CD4-positive, CD25-positive, alpha-beta regulatory T cell (primary cell): ENCODE data around the gene MT1B. TPM values are rescaled to one million over a fixed set of nuclear protein-coding genes. Genes with fewer than 3 reads are reported as not detected.

Source experiments
- ATAC-seq, 2 donors: fragments of 150-1000 bp; cut with Tn5 transposase; one replicate each; pipeline ENCODE4 v1.10.0; 2021; ENCODE audit warnings: low read depth in 2 of 2, moderate number of reproducible peaks in 2 of 2, moderate library complexity in 1 of 2
- DNase-seq, 3 donors: peaks; one replicate each; pipeline versions ENCODE4 v3.0.0 to v3.0.0-alpha.2; 2012 to 2022; ENCODE audit warnings: mixed read lengths in 1 of 3
- H3K27ac ChIP-seq: one replicate; pipeline ENCODE4 v1.7.0; 2013; ENCODE audit warnings: mild to moderate bottlenecking, low read length; ENCODE audit not compliant: insufficient read depth, poor library complexity, severe bottlenecking
- H3K27me3 ChIP-seq: one replicate; pipeline ENCODE4 v1.7.0; 2013; ENCODE audit warnings: low read length; ENCODE audit not compliant: control insufficient read depth, insufficient read depth
- H3K36me3 ChIP-seq: one replicate; pipeline ENCODE4 v1.7.0; 2013; ENCODE audit warnings: mild to moderate bottlenecking, low read length, moderate library complexity; ENCODE audit not compliant: control insufficient read depth, insufficient read depth
- H3K4me1 ChIP-seq: 2 replicates; pipeline ENCODE4 v1.7.0; 2013; ENCODE audit warnings: mild to moderate bottlenecking, low read length; ENCODE audit not compliant: insufficient read depth, control insufficient read depth, poor library complexity, severe bottlenecking
- H3K4me3 ChIP-seq: one replicate; pipeline ENCODE4 v1.7.0; 2013; ENCODE audit warnings: low read depth, mild to moderate bottlenecking, low read length, moderate library complexity
- H3K9me3 ChIP-seq, 2 experiments: 1 replicate in 1 of 2; 2 replicates in 1 of 2; pipeline ENCODE4 v1.7.0; 2013; ENCODE audit warnings: low read length in 2 of 2, mild to moderate bottlenecking in 1 of 2, moderate library complexity in 1 of 2; ENCODE audit not compliant: control insufficient read depth in 2 of 2
- H3K27ac Mint-ChIP-seq, 3 donors: one replicate each; pipeline ENCODE4 v1.8.0; 2020 to 2022; ENCODE audit warnings: mild to moderate bottlenecking in 3 of 3, mixed read lengths in 3 of 3, moderate library complexity in 2 of 3
- H3K27me3 Mint-ChIP-seq: one replicate; pipeline ENCODE4 v1.8.0; 2022; ENCODE audit warnings: mild to moderate bottlenecking, mixed read lengths
- H3K36me3 Mint-ChIP-seq: one replicate; pipeline ENCODE4 v1.8.0; 2020; ENCODE audit warnings: mixed read lengths
- H3K4me1 Mint-ChIP-seq, 4 donors: one replicate each; pipeline ENCODE4 v1.8.0; 2020 to 2022; ENCODE audit warnings: mixed read lengths in 4 of 4, mild to moderate bottlenecking in 1 of 4
- H3K4me3 Mint-ChIP-seq, 4 donors: one replicate each; pipeline ENCODE4 v1.8.0; 2020 to 2022; ENCODE audit warnings: mild to moderate bottlenecking in 4 of 4, mixed read lengths in 4 of 4, moderate library complexity in 3 of 4
- H3K9me3 Mint-ChIP-seq, 7 donors: one replicate each; pipeline ENCODE4 v1.8.0; 2020 to 2022; ENCODE audit warnings: mixed read lengths in 7 of 7, mild to moderate bottlenecking in 3 of 7, moderate library complexity in 2 of 7
- polyA plus RNA-seq, 4 donors: library from polyadenylated mRNA; unstranded; fragments of 300-500 nt; fragmentation: Illumina TruSeq; gene quantifications; one replicate each; pipeline ENCODE4 v1.2.3, GENCODE V29; 2021
- total RNA-seq: library from RNA; stranded (reverse); gene quantifications from one replicate; pipeline ENCODE4 v1.2.3, GENCODE V29; 2022

MT1B gene
- total and polyA plus RNA-seq, 5 donors from 2014 or later = not detected

DNA sequence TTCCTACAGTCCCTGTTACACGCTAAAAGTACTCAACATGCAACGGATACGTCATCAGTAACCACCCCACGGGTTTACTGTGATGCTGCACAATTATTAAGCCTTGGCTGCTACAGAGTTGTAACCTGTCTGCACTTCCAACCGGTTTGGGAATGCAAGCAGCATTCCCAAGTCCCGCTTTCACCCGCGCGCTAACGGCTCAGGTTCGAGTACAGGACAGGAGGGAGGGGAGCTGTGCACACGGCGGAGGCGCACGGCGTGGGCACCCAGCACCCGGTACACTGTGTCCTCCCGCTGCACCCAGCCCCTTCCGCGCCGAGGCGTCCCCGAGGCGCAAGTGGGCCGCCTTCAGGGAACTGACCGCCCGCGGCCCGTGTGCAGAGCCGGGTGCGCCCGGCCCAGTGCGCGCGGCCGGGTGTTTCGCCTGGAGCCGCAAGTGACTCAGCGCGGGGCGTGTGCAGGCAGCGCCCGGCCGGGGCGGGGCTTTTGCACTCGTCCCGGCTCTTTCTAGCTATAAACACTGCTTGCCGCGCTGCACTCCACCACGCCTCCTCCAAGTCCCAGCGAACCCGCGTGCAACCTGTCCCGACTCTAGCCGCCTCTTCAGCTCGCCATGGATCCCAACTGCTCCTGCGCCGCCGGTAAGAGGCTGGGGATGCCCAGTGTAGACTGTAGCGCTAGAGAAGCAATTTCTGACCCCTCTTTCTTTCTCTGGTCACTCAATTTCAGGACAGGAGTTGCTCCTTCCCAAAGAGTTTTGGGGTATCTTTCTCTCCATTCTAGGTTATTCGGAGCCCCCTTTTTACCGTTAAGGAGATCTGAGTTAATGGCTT lies 43.4 kb upstream of the MT1B start, which contains the start of gene MT2A:
Gene MT2A, plus strand, starts transcription at position 542 of the 833 bp plus-strand sequence. Its CDS starts 72 bp downstream, at position 614.
- H3K4me3 ChIP-seq = peak within 1 kb of the TSS; percentile 95
- ATAC-seq (peak; percentile 90 to 91), DNase-seq (peak; percentile 80 to 95 (median 82))
- H3K27me3 ChIP-seq = no peaks in the 10 kb centered on the region
- peaks cover 14 to 44% (median 38%) of the 10 kb centered on the region in 4 donors for H3K4me1 Mint-ChIP-seq
- peak within 1 kb of the TSS; percentile 88 for H3K27ac ChIP-seq
- H3K4me1 ChIP-seq = peaks cover 41% of the 10 kb centered on the region
- no peaks in the 10 kb centered on the region for H3K36me3 ChIP-seq
- no peaks in the 10 kb centered on the region for H3K9me3 ChIP-seq
- no peaks in the 10 kb centered on the region for H3K36me3 Mint-ChIP-seq
- H3K9me3 Mint-ChIP-seq = no peaks in the 10 kb centered on the region
- H3K4me3 Mint-ChIP-seq = peak within 1 kb of the TSS; percentile 92 to 99 (median 98)
- H3K27ac Mint-ChIP-seq = peak within 1 kb of the TSS; percentile 89 to 97 (median 96)
- H3K27me3 Mint-ChIP-seq = no peaks in the 10 kb centered on the region

DNA sequence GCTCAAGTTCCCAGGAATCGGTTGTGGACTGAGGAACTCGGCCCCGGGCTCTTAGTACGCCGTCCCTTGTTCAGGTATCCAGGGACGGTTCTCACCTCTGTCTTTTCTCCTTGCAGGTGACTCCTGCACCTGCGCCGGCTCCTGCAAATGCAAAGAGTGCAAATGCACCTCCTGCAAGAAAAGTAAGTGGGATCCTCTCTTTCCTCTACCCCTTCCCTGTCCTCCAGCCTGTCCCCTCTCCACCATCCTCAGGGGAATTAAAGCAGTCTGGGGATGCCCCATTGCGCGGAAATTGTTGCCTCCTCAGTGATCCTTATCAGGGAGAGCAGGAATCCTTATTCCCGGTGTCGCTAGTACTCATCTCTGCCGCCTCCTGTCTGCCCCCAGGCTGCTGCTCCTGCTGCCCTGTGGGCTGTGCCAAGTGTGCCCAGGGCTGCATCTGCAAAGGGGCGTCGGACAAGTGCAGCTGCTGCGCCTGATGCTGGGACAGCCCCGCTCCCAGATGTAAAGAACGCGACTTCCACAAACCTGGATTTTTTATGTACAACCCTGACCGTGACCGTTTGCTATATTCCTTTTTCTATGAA lies 42.7 kb upstream of the MT1B start:
- Histone ChIP-seq H3K27me3 (no peaks in the 10 kb centered on the region), H3K4me1 (peaks cover 41% of the 10 kb centered on the region), H3K4me3 (peak overlapping the region; percentile 95), H3K36me3 (no peaks in the 10 kb centered on the region), H3K9me3 (no peaks in the 10 kb centered on the region), H3K27ac (peak overlapping the region; percentile 88)
- ATAC-seq (no peak), DNase-seq (no peak)
- Mint-ChIP-seq H3K9me3 (no peaks in the 10 kb centered on the region), H3K36me3 (no peaks in the 10 kb centered on the region), H3K4me1 (peaks cover 17 to 45% (median 36%) of the 10 kb centered on the region in 4 donors), H3K4me3 (peak overlapping the region; percentile 92 to 99 (median 98)), H3K27ac (peak overlapping the region; percentile 89 to 97 (median 96)), H3K27me3 (no peaks in the 10 kb centered on the region)

DNA sequence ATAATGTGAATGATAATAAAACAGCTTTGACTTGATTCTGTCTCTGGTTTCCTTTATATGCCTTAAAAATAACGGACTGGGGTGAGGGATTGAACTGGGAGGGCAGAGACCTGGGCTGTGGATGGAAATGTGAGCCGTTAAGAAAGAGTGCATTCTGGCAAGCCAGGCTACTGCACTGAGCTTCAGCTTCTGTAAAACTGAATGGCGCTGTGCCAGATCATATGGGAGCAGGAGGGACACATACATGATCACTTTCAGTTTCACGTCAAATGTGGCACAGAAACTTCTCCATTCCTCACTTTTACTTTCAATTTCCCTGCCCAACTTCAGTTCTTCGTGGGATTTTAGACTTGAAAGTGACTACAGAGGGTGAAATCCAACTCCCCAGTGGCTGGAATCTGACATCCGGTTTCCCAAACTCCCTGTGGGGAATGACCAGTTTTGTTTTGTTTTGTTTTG lies 42.2 kb upstream of the MT1B start:
- Histone ChIP-seq H3K36me3 (no peaks in the 10 kb centered on the region), H3K27ac (peak overlapping the region; percentile 88), H3K4me1 (peaks cover 41% of the 10 kb centered on the region), H3K4me3 (peak overlapping the region; percentile 95), H3K27me3 (no peaks in the 10 kb centered on the region), H3K9me3 (no peaks in the 10 kb centered on the region)
- Mint-ChIP-seq H3K9me3 (no peaks in the 10 kb centered on the region), H3K36me3 (no peaks in the 10 kb centered on the region), H3K4me3 (peak overlapping the region; percentile 92 to 99 (median 98)), H3K27me3 (no peaks in the 10 kb centered on the region), H3K4me1 (peaks cover 17 to 47% (median 36%) of the 10 kb centered on the region in 4 donors), H3K27ac (peak overlapping the region; percentile 89 to 97 (median 96))
- peak; percentile 49 to 84 (median 76) for DNase-seq
- ATAC-seq = peak; percentile 32 to 41

DNA sequence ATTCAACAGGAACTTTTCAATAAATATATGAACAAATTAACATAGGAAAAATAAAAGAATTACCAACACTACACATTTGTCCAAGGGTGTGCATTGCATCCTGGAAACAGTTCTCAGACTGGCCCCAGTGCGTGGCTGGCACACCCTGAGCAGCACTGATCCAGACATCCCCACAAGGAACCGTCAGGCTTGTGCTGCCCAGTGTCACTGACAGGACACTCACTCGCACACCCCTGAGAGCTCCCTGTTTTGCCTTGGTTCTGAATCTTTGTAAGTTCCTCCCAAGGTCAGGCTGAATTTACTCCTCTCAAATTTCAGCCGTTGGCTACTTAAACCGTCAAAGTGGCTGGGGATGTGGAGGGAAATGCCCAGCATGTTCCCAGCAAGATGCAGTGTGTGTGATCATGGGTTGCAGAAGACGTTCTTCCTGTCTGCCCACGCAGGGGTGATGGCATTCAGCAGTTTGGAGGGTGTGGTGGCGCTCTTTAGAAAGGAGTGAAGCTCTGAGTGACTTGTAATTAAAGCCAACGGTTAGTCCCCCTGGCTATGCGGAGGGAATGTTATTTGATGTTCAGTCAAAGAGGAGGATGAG lies 41.6 kb upstream of the MT1B start:
- H3K27ac Mint-ChIP-seq = peak overlapping the region; percentile 89 to 97 (median 96)
- H3K9me3 Mint-ChIP-seq = no peaks in the 10 kb centered on the region
- ATAC-seq (peak; percentile 41), DNase-seq (peak; percentile 45 to 83 (median 49))
- peaks cover 41% of the 10 kb centered on the region for H3K4me1 ChIP-seq
- H3K9me3 ChIP-seq = no peaks in the 10 kb centered on the region
- peaks cover 17 to 47% (median 36%) of the 10 kb centered on the region in 4 donors for H3K4me1 Mint-ChIP-seq
- H3K36me3 ChIP-seq = no peaks in the 10 kb centered on the region
- no peaks in the 10 kb centered on the region for H3K36me3 Mint-ChIP-seq
- H3K4me3 ChIP-seq = peak overlapping the region; percentile 95
- H3K27me3 Mint-ChIP-seq = no peaks in the 10 kb centered on the region
- H3K27me3 ChIP-seq = no peaks in the 10 kb centered on the region
- H3K27ac ChIP-seq = peak overlapping the region; percentile 88
- H3K4me3 Mint-ChIP-seq = peak overlapping the region; percentile 92 to 99 (median 98)

DNA sequence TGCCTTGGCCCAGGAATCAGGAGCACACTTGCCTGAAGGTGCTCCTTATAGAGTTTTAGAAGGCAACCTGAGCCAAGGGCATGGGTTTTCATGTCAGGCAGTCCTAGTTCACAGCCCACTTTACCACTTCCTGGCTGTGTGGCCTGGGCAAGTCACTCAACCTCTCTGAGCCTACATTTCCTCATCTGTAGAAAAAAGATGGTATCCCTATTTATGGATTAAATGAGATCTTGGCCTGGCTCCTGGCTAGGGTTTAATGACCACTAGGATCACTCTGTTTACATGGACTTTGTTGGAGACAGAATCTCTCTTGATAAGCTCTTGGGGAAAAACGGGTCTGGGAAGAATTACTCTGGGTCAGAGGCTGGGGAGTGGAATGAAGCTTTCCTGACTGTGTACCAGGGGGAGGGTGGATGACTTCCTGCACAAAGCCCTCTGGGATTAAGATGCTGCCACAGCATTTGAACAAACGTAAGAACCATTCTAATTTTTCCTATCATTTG lies 41.0 kb upstream of the MT1B start:
- Mint-ChIP-seq H3K27ac (peak overlapping the region; percentile 89 to 97 (median 90)), H3K4me3 (peak overlapping the region; percentile 92 to 99 (median 98)), H3K36me3 (no peaks in the 10 kb centered on the region), H3K4me1 (peaks cover 17 to 47% (median 36%) of the 10 kb centered on the region in 4 donors), H3K27me3 (no peaks in the 10 kb centered on the region), H3K9me3 (no peaks in the 10 kb centered on the region)
- Histone ChIP-seq H3K27ac (peak overlapping the region; percentile 88), H3K4me3 (peak overlapping the region; percentile 95), H3K27me3 (no peaks in the 10 kb centered on the region), H3K9me3 (no peaks in the 10 kb centered on the region), H3K4me1 (peaks cover 41% of the 10 kb centered on the region), H3K36me3 (no peaks in the 10 kb centered on the region)
- ATAC-seq (peak in 1 of 2 donors; percentile 4), DNase-seq (no peak)

DNA sequence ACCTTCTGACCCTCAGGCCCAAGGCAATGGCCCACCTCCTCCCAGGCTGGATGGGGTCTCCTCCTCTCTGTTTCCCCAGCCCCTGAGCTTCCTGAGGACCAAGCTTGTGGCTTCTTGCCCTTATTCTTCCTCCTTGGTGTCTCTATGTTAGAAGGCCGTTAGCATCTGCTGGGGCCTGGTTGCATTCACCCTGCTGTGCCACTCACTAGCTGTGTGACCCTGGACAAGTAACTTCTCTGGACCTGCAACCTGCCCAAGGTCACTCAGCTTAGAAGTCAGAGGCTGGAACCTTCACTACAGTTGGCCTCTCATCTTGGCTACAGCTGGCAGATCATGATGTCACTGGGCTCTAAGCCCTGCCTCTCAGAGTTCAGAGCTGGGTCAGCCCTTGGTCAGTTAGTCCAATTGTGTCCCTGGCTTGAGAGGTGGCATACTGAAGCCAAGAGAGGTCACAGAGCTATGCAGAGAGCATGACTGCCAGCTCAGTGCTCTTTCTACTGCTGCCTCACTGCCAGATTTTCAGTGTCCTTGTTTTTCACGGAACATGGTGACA lies 40.3 kb upstream of the MT1B start:
- Mint-ChIP-seq H3K4me3 (peak overlapping the region; percentile 61 to 92 (median 68)), H3K9me3 (no peaks in the 10 kb centered on the region), H3K27me3 (no peaks in the 10 kb centered on the region), H3K4me1 (peaks cover 17 to 47% (median 35%) of the 10 kb centered on the region in 4 donors), H3K36me3 (no peaks in the 10 kb centered on the region), H3K27ac (peak overlapping the region; percentile 89 to 98 (median 97))
- ATAC-seq (no peak), DNase-seq (no peak)
- no peaks in the 10 kb centered on the region for H3K27me3 ChIP-seq
- H3K9me3 ChIP-seq = no peaks in the 10 kb centered on the region
- H3K36me3 ChIP-seq = no peaks in the 10 kb centered on the region
- peak overlapping the region; percentile 88 for H3K27ac ChIP-seq
- H3K4me1 ChIP-seq = peaks cover 41% of the 10 kb centered on the region
- no peak overlapping the region for H3K4me3 ChIP-seq

DNA sequence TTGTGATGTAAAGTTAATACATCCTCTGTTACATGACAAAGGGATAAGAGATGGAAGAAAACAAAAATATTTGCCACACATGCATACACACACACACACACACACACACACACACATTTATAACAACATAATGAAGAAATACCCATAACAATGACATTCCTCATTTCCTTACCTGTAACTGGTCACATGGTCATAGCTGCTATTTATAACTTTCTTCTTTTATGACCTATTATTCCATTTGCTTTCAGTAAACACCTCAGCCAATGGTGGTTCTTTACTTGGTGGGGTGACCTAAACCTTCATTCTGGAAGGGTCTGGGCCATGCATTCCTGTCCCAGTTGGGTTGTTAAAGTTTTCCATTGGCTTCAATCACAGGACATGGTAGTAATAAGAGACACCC lies 38.0 kb upstream of the MT1B start:
- DNase-seq (no peak), ATAC-seq (no peak)
- H3K4me3 Mint-ChIP-seq = peak overlapping the region in 1 of 4 donors; percentile 58
- Histone ChIP-seq H3K27ac (no peak overlapping the region), H3K27me3 (peaks cover 4% of the 10 kb centered on the region), H3K4me1 (peaks cover 37% of the 10 kb centered on the region), H3K36me3 (no peaks in the 10 kb centered on the region), H3K4me3 (no peak overlapping the region), H3K9me3 (no peaks in the 10 kb centered on the region)
- peaks cover 17 to 44% (median 29%) of the 10 kb centered on the region in 4 donors for H3K4me1 Mint-ChIP-seq
- H3K27ac Mint-ChIP-seq = no peak overlapping the region
- no peaks in the 10 kb centered on the region for H3K36me3 Mint-ChIP-seq
- peaks cover 6% of the 10 kb centered on the region for H3K27me3 Mint-ChIP-seq
- H3K9me3 Mint-ChIP-seq = peaks cover 0 to 2% (median 0%) of the 10 kb centered on the region in 7 donors
